Esophagus squamous epithelium (tissue), 4 donors: ENCODE data around the gene FDXR.

Experiments
- POLR2A ChIP-seq, 4 donors: fragments of 450-650 bp; IDR thresholded peaks; one replicate each; pipeline ENCODE4 v1.6.1; 2017; ENCODE audit warnings: antibody characterized with exemption in 4 of 4, mild to moderate bottlenecking in 4 of 4, moderate library complexity in 3 of 4
- TF ChIP-seq, protein P1 (sequence below), 6 experiments: fragments of 450-650 bp in 4 of 6; fragments of 200-600 bp in 2 of 6; sonication (generic) in 2 of 6; IDR thresholded peaks; one replicate each; pipeline ENCODE4 v1.5.1; 2016 to 2019; ENCODE audit warnings: antibody characterized with exemption in 6 of 6, mild to moderate bottlenecking in 4 of 6, moderate library complexity in 4 of 6

DNA sequence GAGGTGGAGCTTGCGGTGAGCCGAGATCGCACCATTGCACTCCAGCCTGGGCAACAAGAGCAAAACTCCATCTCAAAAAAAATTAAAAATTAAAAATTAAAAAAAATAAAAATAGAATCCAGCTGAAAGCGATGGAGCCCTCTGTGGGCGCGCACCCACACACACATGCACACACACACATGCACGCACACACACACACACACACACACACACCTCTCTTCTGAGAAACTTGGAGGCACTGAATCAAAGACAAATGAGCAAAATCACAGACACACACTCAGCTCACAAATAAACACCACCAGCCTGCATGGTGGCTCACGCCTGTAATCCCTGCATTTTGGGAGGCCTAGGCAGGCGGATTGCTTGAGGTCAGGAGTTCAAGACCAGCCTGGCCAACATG lies 30.2 kb upstream of the FDXR start:
- TF ChIP-seq, protein P1, sequence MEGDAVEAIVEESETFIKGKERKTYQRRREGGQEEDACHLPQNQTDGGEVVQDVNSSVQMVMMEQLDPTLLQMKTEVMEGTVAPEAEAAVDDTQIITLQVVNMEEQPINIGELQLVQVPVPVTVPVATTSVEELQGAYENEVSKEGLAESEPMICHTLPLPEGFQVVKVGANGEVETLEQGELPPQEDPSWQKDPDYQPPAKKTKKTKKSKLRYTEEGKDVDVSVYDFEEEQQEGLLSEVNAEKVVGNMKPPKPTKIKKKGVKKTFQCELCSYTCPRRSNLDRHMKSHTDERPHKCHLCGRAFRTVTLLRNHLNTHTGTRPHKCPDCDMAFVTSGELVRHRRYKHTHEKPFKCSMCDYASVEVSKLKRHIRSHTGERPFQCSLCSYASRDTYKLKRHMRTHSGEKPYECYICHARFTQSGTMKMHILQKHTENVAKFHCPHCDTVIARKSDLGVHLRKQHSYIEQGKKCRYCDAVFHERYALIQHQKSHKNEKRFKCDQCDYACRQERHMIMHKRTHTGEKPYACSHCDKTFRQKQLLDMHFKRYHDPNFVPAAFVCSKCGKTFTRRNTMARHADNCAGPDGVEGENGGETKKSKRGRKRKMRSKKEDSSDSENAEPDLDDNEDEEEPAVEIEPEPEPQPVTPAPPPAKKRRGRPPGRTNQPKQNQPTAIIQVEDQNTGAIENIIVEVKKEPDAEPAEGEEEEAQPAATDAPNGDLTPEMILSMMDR (IDR thresholded peaks at IDR 0.05): no peak
- TF ChIP-seq POLR2A (IDR thresholded peaks at IDR 0.05): no peak
